Nephron (organoid): Measurements from ENCODE around the gene PLEKHG5.
A peak's percentile ranks its signal among the peaks of the same experiment; 100 is the strongest.

Source experiments
- H3K27ac Mint-ChIP-seq, 3 experiments: 2 replicates each; pipeline ENCODE4 v1.8.0; 2020; ENCODE audit warnings: mixed read lengths in 3 of 3, mild to moderate bottlenecking in 2 of 3, moderate library complexity in 1 of 3
- H3K27me3 Mint-ChIP-seq: 2 replicates; pipeline ENCODE4 v1.8.0; 2021; ENCODE audit warnings: low read depth, mild to moderate bottlenecking, moderate library complexity, mixed read lengths
- H3K36me3 Mint-ChIP-seq: 2 replicates; pipeline ENCODE4 v1.8.0; 2020; ENCODE audit warnings: low read depth, mixed read lengths
- H3K4me1 Mint-ChIP-seq: 2 replicates; pipeline ENCODE4 v1.8.0; 2020; ENCODE audit warnings: mixed read lengths
- H3K4me3 Mint-ChIP-seq, 3 experiments: 2 replicates each; pipeline ENCODE4 v1.8.0; 2020; ENCODE audit warnings: mild to moderate bottlenecking in 3 of 3, mixed read lengths in 3 of 3, moderate library complexity in 2 of 3
- H3K9me3 Mint-ChIP-seq: 2 replicates; pipeline ENCODE4 v1.8.0; 2020; ENCODE audit warnings: mixed read lengths
- CTCF ChIP-seq, 3 experiments: fragments of 200-600 bp; sonication (generic); IDR thresholded peaks; one replicate each; pipeline ENCODE4 v1.5.0; 2021; ENCODE audit warnings: antibody characterized with exemption in 3 of 3; ENCODE audit not compliant: unreplicated experiment in 3 of 3

The PLEKHG5 gene

GRCh38 chr1:6509220-6509918 lies 17.9 kb upstream of the PLEKHG5 start:
- Mint-ChIP-seq H3K9me3 (no peaks in the 10 kb centered on the region), H3K27ac (no peak overlapping the region), H3K4me3 (no peak overlapping the region), H3K27me3 (peaks cover 11% of the 10 kb centered on the region), H3K4me1 (peaks cover 29% of the 10 kb centered on the region), H3K36me3 (no peaks in the 10 kb centered on the region)
- no peak for TF ChIP-seq CTCF (IDR thresholded peaks at IDR 0.05; ENCODE audit: unreplicated experiment in 3 of 3)

- no peak for TF ChIP-seq CTCF (IDR thresholded peaks at IDR 0.05; ENCODE audit: unreplicated experiment in 3 of 3)
- Mint-ChIP-seq H3K36me3 (no peaks in the 10 kb centered on the region), H3K4me3 (no peak overlapping the region), H3K4me1 (peaks cover 27% of the 10 kb centered on the region), H3K27ac (no peak overlapping the region), H3K27me3 (peaks cover 13% of the 10 kb centered on the region), H3K9me3 (no peaks in the 10 kb centered on the region)
Observed at GRCh38 chr1:6508816-6509189, 17.3 kb upstream of the PLEKHG5 start.

- H3K27ac Mint-ChIP-seq: no peak overlapping the region
- H3K36me3 Mint-ChIP-seq: no peaks in the 10 kb centered on the region
- H3K27me3 Mint-ChIP-seq: peaks cover 13% of the 10 kb centered on the region
- peaks cover 25% of the 10 kb centered on the region for H3K4me1 Mint-ChIP-seq
- H3K9me3 Mint-ChIP-seq: no peaks in the 10 kb centered on the region
- no peak for TF ChIP-seq CTCF (IDR thresholded peaks at IDR 0.05; ENCODE audit: unreplicated experiment in 3 of 3)
- H3K4me3 Mint-ChIP-seq: no peak overlapping the region
Observed at GRCh38 chr1:6508154-6508815, 16.8 kb upstream of the PLEKHG5 start.

- H3K36me3 Mint-ChIP-seq: no peaks in the 10 kb centered on the region
- H3K27ac Mint-ChIP-seq: no peak overlapping the region
- TF ChIP-seq CTCF (IDR thresholded peaks at IDR 0.05; ENCODE audit: unreplicated experiment in 3 of 3): no peak
- no peaks in the 10 kb centered on the region for H3K9me3 Mint-ChIP-seq
- peaks cover 13% of the 10 kb centered on the region for H3K27me3 Mint-ChIP-seq
- no peak overlapping the region for H3K4me3 Mint-ChIP-seq
- H3K4me1 Mint-ChIP-seq: peaks cover 25% of the 10 kb centered on the region
Observed at GRCh38 chr1:6507461-6507911, 16.0 kb upstream of the PLEKHG5 start.

- Mint-ChIP-seq H3K36me3 (no peaks in the 10 kb centered on the region), H3K27me3 (peaks cover 13% of the 10 kb centered on the region), H3K4me3 (no peak overlapping the region), H3K27ac (peak overlapping the region in 2 of 3 experiments; percentile 31 to 62), H3K4me1 (peaks cover 25% of the 10 kb centered on the region), H3K9me3 (no peaks in the 10 kb centered on the region)
- no peak for TF ChIP-seq CTCF (IDR thresholded peaks at IDR 0.05; ENCODE audit: unreplicated experiment in 3 of 3)
Observed at GRCh38 chr1:6507037-6507428, 15.6 kb upstream of the PLEKHG5 start.
